ENCODE measurements around the gene SPDYE4. TPM values are rescaled to one million over a fixed set of nuclear protein-coding genes. Genes with fewer than 3 reads are reported as not detected.
A peak's percentile ranks its signal among the peaks of the same experiment; 100 is the strongest.

SPDYE4 gene
- total RNA-seq, 1 experiment from 2014 or later: not detected

- DNase-seq (ENCODE audit: low spot score) (no peak), ATAC-seq (no peak)
- CTCF ChIA-PET: no interaction called here
- Mint-ChIP-seq H3K36me3 (no peaks in the 10 kb centered on the region), H3K27ac (no peak overlapping the region), H3K4me1 (peaks cover 2% of the 10 kb centered on the region; the same call in 1 of the 2 replicates), H3K9me3 (peaks cover 4% of the 10 kb centered on the region; the same call in 1 of the 2 replicates), H3K27me3 (ENCODE audit: low read depth) (no peaks in the 10 kb centered on the region; the same call in 1 of the 2 replicates), H3K4me3 (no peak overlapping the region)
- POLR2A ChIA-PET: no interaction called here
- no peak for TF ChIP-seq E2F4 (CRISPR knock-in tag; IDR thresholded peaks at IDR 0.05; ENCODE audit: borderline replicate concordance, low read depth)
- no peak for TF ChIP-seq TEAD1 (CRISPR knock-in tag; IDR thresholded peaks at IDR 0.05)
Observed at GRCh38 chr17:8729860-8730259, 28.5 kb downstream of the SPDYE4 start.

GRCh38 chr17:8729421-8729820, 28.9 kb downstream of the SPDYE4 start:
- Mint-ChIP-seq H3K4me1 (peaks cover 2% of the 10 kb centered on the region; the same call in 1 of the 2 replicates), H3K4me3 (no peak overlapping the region), H3K27me3 (ENCODE audit: low read depth) (no peaks in the 10 kb centered on the region; the same call in 1 of the 2 replicates), H3K36me3 (no peaks in the 10 kb centered on the region), H3K27ac (no peak overlapping the region), H3K9me3 (peaks cover 4% of the 10 kb centered on the region; the same call in 1 of the 2 replicates)
- DNase-seq (ENCODE audit: low spot score): no peak
- ChIA-PET CTCF (no interaction called here), POLR2A (no interaction called here)
- no peak for ATAC-seq
- TF ChIP-seq HMGA2 (CRISPR knock-in tag; IDR thresholded peaks at IDR 0.05): peak; percentile 100
- TF ChIP-seq ATF6 (CRISPR knock-in tag; IDR thresholded peaks at IDR 0.05): no peak

GRCh38 chr17:8728971-8729370, 29.4 kb downstream of the SPDYE4 start:
- H3K9me3 Mint-ChIP-seq: peaks cover 4% of the 10 kb centered on the region; the same call in 1 of the 2 replicates
- TF ChIP-seq CREM (CRISPR knock-in tag; IDR thresholded peaks at IDR 0.05): no peak
- no peak for TF ChIP-seq OVOL2 (CRISPR knock-in tag; IDR thresholded peaks at IDR 0.05; ENCODE audit: borderline replicate concordance)
- no peak for TF ChIP-seq ZNF423 (CRISPR knock-in tag; IDR thresholded peaks at IDR 0.05)
- no peak for TF ChIP-seq PRDM15 (CRISPR knock-in tag; IDR thresholded peaks at IDR 0.05)
- TF ChIP-seq ZNF416 (CRISPR knock-in tag; IDR thresholded peaks at IDR 0.05): no peak
- no peak for TF ChIP-seq NFE2L1 (CRISPR knock-in tag; IDR thresholded peaks at IDR 0.05)
- no peak for TF ChIP-seq SMAD3 (CRISPR knock-in tag; IDR thresholded peaks at IDR 0.05; ENCODE audit: borderline replicate concordance)
- TF ChIP-seq KAT7 (CRISPR knock-in tag; IDR thresholded peaks at IDR 0.05; ENCODE audit: borderline replicate concordance): no peak
- no peak for TF ChIP-seq ARID4B (CRISPR knock-in tag; IDR thresholded peaks at IDR 0.05; ENCODE audit: borderline replicate concordance)
- TF ChIP-seq ZSCAN18 (CRISPR knock-in tag; IDR thresholded peaks at IDR 0.05): no peak
- no peak for TF ChIP-seq EMX1 (CRISPR knock-in tag; IDR thresholded peaks at IDR 0.05)
- no peak for TF ChIP-seq STAT6 (CRISPR knock-in tag; conservative IDR thresholded peaks at IDR 0.05; ENCODE audit: low read depth)

More at GRCh38 chr17:8728971-8729370, 29.4 kb downstream of the SPDYE4 start:
- Mint-ChIP-seq H3K27me3 (ENCODE audit: low read depth) (no peaks in the 10 kb centered on the region; the same call in 1 of the 2 replicates), H3K4me1 (peaks cover 2% of the 10 kb centered on the region; the same call in 1 of the 2 replicates), H3K36me3 (no peaks in the 10 kb centered on the region), H3K27ac (no peak overlapping the region), H3K4me3 (no peak overlapping the region)
- DNase-seq (ENCODE audit: low spot score) (no peak), ATAC-seq (no peak; the same call in 1 of the 2 replicates)
- ChIA-PET CTCF (no interaction called here), POLR2A (no interaction called here)

Data from WTC11 (cell line).